ENCODE results near the gene SLC6A18. TPM values are rescaled to one million over a fixed set of nuclear protein-coding genes. Genes with fewer than 3 reads are reported as not detected.

SLC6A18 gene
- total and polyA plus RNA-seq, 2 of the 13 experiments (the other 11 are each of a cell fraction or from before 2014, with no cell fraction given): not detected

DNA sequence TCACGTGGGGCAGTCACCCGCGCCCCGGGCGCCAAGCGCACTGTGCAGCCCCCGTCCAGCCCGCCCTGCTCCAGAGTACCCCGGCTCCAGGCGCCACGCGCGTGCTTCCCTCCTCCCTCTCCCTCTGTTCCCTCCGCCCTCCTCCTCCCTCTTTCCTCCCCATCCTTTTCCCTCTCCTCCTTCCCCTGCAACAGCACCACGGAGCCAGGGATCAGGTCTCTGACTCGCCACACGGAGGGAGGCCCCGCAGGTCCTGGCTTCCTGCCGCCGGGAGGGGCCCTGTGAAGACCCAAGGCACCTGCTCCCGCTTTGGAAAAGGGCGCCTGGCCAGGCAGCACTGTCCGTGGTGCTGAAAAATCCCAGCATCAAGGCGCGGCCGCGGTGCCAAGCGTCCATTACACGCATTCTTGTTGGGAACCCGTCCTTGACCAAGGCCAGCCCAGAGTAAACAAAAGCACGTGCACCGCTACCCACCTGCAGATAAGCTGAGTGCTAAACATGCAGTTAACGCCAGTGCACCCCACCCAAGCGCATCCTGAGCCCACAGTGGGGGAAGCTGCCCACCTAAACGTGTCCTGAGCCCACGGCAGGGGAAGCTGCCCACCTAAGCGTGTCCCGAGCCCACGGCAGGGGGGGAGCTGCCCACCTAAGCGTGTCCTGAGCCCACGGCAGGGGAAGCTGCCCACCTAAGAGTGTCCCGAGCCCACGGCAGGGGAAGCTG lies 21.7 kb downstream of the SLC6A18 start (continued):
- peak; percentile 68 for TF ChIP-seq NCOA2 (CRISPR knock-in tag; IDR thresholded peaks at IDR 0.05)
- peak; percentile 31; the same call in 1 of the 2 replicates for TF ChIP-seq STAG1 (CRISPR knock-in tag; IDR thresholded peaks at IDR 0.05)
- TF ChIP-seq FIP1L1 (IDR thresholded peaks at IDR 0.05; ENCODE audit: borderline replicate concordance, insufficient read depth, low read depth, low read length): no peak
- TF ChIP-seq, protein P1, sequence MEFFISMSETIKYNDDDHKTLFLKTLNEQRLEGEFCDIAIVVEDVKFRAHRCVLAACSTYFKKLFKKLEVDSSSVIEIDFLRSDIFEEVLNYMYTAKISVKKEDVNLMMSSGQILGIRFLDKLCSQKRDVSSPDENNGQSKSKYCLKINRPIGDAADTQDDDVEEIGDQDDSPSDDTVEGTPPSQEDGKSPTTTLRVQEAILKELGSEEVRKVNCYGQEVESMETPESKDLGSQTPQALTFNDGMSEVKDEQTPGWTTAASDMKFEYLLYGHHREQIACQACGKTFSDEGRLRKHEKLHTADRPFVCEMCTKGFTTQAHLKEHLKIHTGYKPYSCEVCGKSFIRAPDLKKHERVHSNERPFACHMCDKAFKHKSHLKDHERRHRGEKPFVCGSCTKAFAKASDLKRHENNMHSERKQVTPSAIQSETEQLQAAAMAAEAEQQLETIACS (CRISPR knock-in tag; IDR thresholded peaks at IDR 0.05): 0 out of 2 replicates have a peak, but pooled peaks have one; percentile 19
- TF ChIP-seq XRCC5 (optimal IDR thresholded peaks at IDR 0.05; ENCODE audit: low read length): peak; percentile 42
- no peak for TF ChIP-seq THAP7 (CRISPR knock-in tag; IDR thresholded peaks at IDR 0.05)
- no peak for TF ChIP-seq ZNF652 (CRISPR knock-in tag; IDR thresholded peaks at IDR 0.05; ENCODE audit: borderline replicate concordance, low read depth)
- TF ChIP-seq TCF7 (IDR thresholded peaks at IDR 0.05; ENCODE audit: low read depth): no peak
- TF ChIP-seq, protein P2, sequence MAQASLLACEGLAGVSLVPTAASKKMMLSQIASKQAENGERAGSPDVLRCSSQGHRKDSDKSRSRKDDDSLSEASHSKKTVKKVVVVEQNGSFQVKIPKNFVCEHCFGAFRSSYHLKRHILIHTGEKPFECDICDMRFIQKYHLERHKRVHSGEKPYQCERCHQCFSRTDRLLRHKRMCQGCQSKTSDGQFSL (CRISPR knock-in tag; IDR thresholded peaks at IDR 0.05): no peak
- TF ChIP-seq ZNF879 (CRISPR knock-in tag; IDR thresholded peaks at IDR 0.05): no peak
- peak; percentile 79; the same call in 1 of the 2 replicates for TF ChIP-seq MEIS2 (CRISPR knock-in tag; IDR thresholded peaks at IDR 0.05)
- no peak for TF ChIP-seq ZNF10 (CRISPR knock-in tag; IDR thresholded peaks at IDR 0.05; ENCODE audit: borderline replicate concordance, low read depth)
- TF ChIP-seq PRPF4 (IDR thresholded peaks at IDR 0.05; ENCODE audit: low read depth, low read length, poor library complexity, severe bottlenecking): no peak
- TF ChIP-seq HMG20B (CRISPR knock-in tag; conservative IDR thresholded peaks at IDR 0.05): no peak
- TF ChIP-seq FOSL1 (CRISPR knock-in tag; IDR thresholded peaks at IDR 0.05; ENCODE audit: borderline replicate concordance): peak; percentile 29; the same call in 1 of the 2 replicates
- no peak for TF ChIP-seq ZNF496 (CRISPR knock-in tag; IDR thresholded peaks at IDR 0.05; ENCODE audit: insufficient replicate concordance)
- TF ChIP-seq TGIF2 (CRISPR knock-in tag; IDR thresholded peaks at IDR 0.05): peak; percentile 82; the same call in 1 of the 2 replicates
- TF ChIP-seq RAD51 (IDR thresholded peaks at IDR 0.05; ENCODE audit: borderline replicate concordance): no peak
- TF ChIP-seq NFYB (CRISPR knock-in tag; IDR thresholded peaks at IDR 0.05): no peak
- TF ChIP-seq CHCHD3 (CRISPR knock-in tag; IDR thresholded peaks at IDR 0.05): peak; percentile 72; the same call in 1 of the 2 replicates
- peak; percentile 71 for TF ChIP-seq IKZF4 (CRISPR knock-in tag; IDR thresholded peaks at IDR 0.05; ENCODE audit: borderline replicate concordance, low read depth, not compliant biosample characterization)
- peak; percentile 46; the same call in 1 of the 2 replicates for TF ChIP-seq ZNF614 (CRISPR knock-in tag; IDR thresholded peaks at IDR 0.05; ENCODE audit: borderline replicate concordance)
- TF ChIP-seq ZNF20 (CRISPR knock-in tag; IDR thresholded peaks at IDR 0.05): peak; percentile 57; the same call in 1 of the 2 replicates
- TF ChIP-seq SMARCC2 (IDR thresholded peaks at IDR 0.05): no peak
- TF ChIP-seq SMARCE1 (IDR thresholded peaks at IDR 0.05; ENCODE audit: borderline replicate concordance): no peak
- 0 out of 2 replicates have a peak, but pooled peaks have one; percentile 75 for TF ChIP-seq GPN1 (CRISPR knock-in tag; IDR thresholded peaks at IDR 0.05; ENCODE audit: borderline replicate concordance)
- TF ChIP-seq HDAC6 (IDR thresholded peaks at IDR 0.05; ENCODE audit: low read depth, low read length): no peak
- no peak for TF ChIP-seq MAFF (IDR thresholded peaks at IDR 0.05; ENCODE audit: low read depth, low read length)
- no peak for TF ChIP-seq HNF4A (CRISPR knock-in tag; IDR thresholded peaks at IDR 0.05)

Measured in HepG2 (cell line).